Activated CD8-positive, alpha-beta T cell treated with anti-CD3 and anti-CD28 coated beads, Interleukin-2, amount 10 ng/mL, durations not matched to agents 7 days and 5 days (primary cell): ENCODE data around the gene POLR2F. TPM values are rescaled to one million over a fixed set of nuclear protein-coding genes. Genes with fewer than 3 reads are reported as not detected.
A peak's percentile ranks its signal among the peaks of the same experiment; 100 is the strongest.

Source experiments
- ATAC-seq: fragments of 150-1000 bp; cut with Tn5 transposase; one replicate; pipeline ENCODE4 v1.10.0; 2021; ENCODE audit warnings: moderate library complexity
- CTCF ChIA-PET: fragments of 350-600 bp; sonication (Branson Sonifier 250); formaldehyde crosslinking; loops from one replicate; lab custom pipeline; 2021; ENCODE audit warnings: antibody characterized with exemption; lab: Charles Lee
- POLR2A ChIA-PET: fragments of 350-600 bp; sonication (Branson Sonifier 250); formaldehyde crosslinking; loops from one replicate; lab custom pipeline; 2021; ENCODE audit warnings: antibody characterized with exemption; lab: Charles Lee
- DNase-seq: peaks from one replicate; pipeline ENCODE4 v3.0.0-alpha.2; 2020
- H3K27ac Mint-ChIP-seq: one replicate; pipeline ENCODE4 v1.8.0; 2021; ENCODE audit warnings: mild to moderate bottlenecking, mixed read lengths
- H3K27me3 Mint-ChIP-seq: one replicate; pipeline ENCODE4 v1.8.0; 2021; ENCODE audit warnings: low read depth, mixed read lengths
- H3K36me3 Mint-ChIP-seq: one replicate; pipeline ENCODE4 v1.8.0; 2021; ENCODE audit warnings: low read depth, mixed read lengths
- H3K4me1 Mint-ChIP-seq: one replicate; pipeline ENCODE4 v1.8.0; 2021; ENCODE audit warnings: low read depth, mixed read lengths
- H3K4me3 Mint-ChIP-seq: one replicate; pipeline ENCODE4 v1.8.0; 2021; ENCODE audit warnings: mild to moderate bottlenecking, mixed read lengths
- H3K9me3 Mint-ChIP-seq: one replicate; pipeline ENCODE4 v1.8.0; 2022; ENCODE audit warnings: mixed read lengths; ENCODE audit not compliant: insufficient read depth
- total RNA-seq, 2 experiments: library from RNA; stranded (reverse); gene quantifications; one replicate each; pipeline ENCODE4 v1.2.3, GENCODE V29; 2021

The POLR2F gene
- total RNA-seq, 2 experiments from 2014 or later, result 71.7 to 73.8 TPM

- H3K4me1 Mint-ChIP-seq, result peaks cover 16% of the 10 kb centered on the region
- H3K4me3 Mint-ChIP-seq, result no peak overlapping the region
- no peaks in the 10 kb centered on the region for H3K36me3 Mint-ChIP-seq
- ChIA-PET POLR2A (no interaction called here), CTCF (no interaction called here)
- no peaks in the 10 kb centered on the region for H3K27me3 Mint-ChIP-seq
- DNase-seq (no peak), ATAC-seq (no peak)
- no peaks in the 10 kb centered on the region for H3K9me3 Mint-ChIP-seq
- no peak overlapping the region for H3K27ac Mint-ChIP-seq
Measured at GRCh38 chr22:37998543-37998942, 45.0 kb downstream of the POLR2F start.

DNA sequence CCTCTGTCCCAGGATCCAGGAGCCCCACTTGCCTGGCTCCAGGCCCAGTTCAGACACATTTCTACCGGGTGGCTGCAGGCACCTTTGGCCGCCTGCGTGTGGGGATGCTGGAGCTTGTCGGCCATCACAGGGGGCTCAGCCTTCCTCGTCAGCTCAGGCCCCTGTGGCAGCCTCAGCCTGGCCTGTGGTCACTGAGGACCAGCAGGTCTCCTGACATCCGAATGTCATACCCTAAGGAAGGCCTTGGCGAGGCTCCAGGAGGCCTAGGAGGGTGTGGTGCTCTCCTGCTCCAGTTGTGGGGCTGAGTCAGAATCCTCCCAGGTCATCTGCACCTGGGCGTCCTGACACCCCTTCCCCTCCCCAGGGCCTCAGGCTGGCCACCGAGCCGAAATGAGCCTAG is 45.7 kb downstream of the POLR2F start:
- Mint-ChIP-seq H3K4me1 (peaks cover 11% of the 10 kb centered on the region), H3K27ac (no peak overlapping the region), H3K9me3 (no peaks in the 10 kb centered on the region), H3K36me3 (no peaks in the 10 kb centered on the region), H3K4me3 (no peak overlapping the region), H3K27me3 (no peaks in the 10 kb centered on the region)
- DNase-seq, result no peak
- CTCF ChIA-PET, result no interaction called here
- ATAC-seq, result no peak
- POLR2A ChIA-PET, result no interaction called here

DNA sequence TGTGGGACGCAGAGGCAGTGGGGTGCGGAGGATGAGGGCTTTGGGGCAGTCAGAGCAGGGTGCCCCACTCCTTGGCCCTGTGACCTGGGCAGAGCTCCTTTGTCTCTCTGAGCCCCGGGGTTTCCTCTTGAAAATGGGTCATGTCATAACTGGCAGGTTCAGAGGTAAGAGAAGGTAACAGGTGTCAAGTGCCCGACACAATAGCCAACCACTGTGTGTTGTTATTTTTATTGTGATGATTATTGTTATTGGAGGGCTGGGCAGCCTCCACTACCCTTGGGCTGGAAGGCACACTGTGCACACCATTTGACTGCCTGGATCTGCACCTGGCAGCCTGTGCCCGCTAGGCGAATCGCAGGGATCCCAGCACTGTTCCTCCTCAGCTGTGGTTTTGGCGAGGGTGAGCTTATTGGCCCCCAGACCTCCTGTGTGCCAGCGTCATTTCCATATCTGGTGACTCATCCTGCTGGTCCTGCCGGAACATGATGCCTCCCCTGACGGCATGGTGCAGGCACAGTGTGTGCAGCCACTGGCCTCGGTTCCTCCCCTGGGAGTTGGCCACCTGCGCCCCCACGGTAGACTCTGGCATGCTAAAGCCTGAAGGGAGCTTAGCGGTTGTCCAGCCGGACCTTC is 46.3 kb downstream of the POLR2F start:
- no peak for ATAC-seq

DNA sequence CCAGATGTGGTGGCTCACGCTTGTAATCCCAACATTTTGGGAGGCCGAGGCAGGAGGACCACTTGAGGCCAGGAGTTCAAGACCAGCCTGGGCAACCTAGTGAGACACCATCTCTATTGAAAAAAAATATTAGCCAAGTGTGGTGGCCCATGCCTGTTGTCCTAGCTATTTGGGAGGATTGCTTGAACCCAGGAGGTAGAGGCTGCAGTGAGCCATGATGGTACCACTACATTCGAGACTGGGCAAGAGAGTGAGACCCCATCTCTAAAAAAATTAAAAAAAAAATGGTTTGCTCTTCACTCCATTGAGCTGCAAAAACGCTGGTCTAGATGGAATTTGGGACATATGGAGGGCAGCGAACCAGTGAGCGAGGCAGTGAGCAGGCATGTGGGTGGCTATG is 52.4 kb downstream of the POLR2F start:
- H3K27ac Mint-ChIP-seq, result no peak overlapping the region
- no peaks in the 10 kb centered on the region for H3K27me3 Mint-ChIP-seq
- ChIA-PET CTCF (no interaction called here), POLR2A (no interaction called here)
- DNase-seq (no peak), ATAC-seq (no peak)
- peaks cover 13% of the 10 kb centered on the region for H3K4me1 Mint-ChIP-seq
- no peaks in the 10 kb centered on the region for H3K36me3 Mint-ChIP-seq
- no peak overlapping the region for H3K4me3 Mint-ChIP-seq
- H3K9me3 Mint-ChIP-seq, result no peaks in the 10 kb centered on the region

More for the DNA sequence above, 46.3 kb downstream of the POLR2F start:
- no peaks in the 10 kb centered on the region for H3K27me3 Mint-ChIP-seq
- peaks cover 10% of the 10 kb centered on the region for H3K4me1 Mint-ChIP-seq
- H3K9me3 Mint-ChIP-seq, result no peaks in the 10 kb centered on the region
- ChIA-PET CTCF (no interaction called here), POLR2A (no interaction called here)
- no peaks in the 10 kb centered on the region for H3K36me3 Mint-ChIP-seq
- no peak for DNase-seq
- H3K4me3 Mint-ChIP-seq, result no peak overlapping the region
- H3K27ac Mint-ChIP-seq, result no peak overlapping the region

DNA sequence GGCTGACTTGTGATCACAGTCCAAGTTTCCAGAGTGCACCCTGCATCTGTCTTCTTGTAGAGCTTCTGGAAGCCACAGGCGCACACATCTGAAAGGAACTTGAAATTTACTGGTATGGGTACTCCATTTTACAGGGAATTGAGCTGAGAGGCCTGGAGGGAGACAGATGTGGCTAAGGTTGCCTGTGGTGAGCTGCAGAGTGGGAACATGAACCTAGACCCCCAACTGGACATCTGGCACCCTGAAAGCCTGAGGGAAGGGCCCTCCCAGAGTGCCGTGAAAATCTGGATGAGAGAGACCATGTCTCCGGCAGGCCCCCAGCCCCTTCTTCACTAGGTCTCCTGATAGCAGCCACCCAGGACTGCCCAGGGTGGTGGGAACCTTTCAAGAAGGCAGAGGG is 53.4 kb downstream of the POLR2F start:
- Mint-ChIP-seq H3K27ac (no peak overlapping the region), H3K4me3 (no peak overlapping the region), H3K36me3 (no peaks in the 10 kb centered on the region), H3K4me1 (peaks cover 13% of the 10 kb centered on the region), H3K27me3 (no peaks in the 10 kb centered on the region), H3K9me3 (no peaks in the 10 kb centered on the region)
- ChIA-PET CTCF (no interaction called here), POLR2A (no interaction called here)
- no peak for ATAC-seq
- no peak for DNase-seq

DNA sequence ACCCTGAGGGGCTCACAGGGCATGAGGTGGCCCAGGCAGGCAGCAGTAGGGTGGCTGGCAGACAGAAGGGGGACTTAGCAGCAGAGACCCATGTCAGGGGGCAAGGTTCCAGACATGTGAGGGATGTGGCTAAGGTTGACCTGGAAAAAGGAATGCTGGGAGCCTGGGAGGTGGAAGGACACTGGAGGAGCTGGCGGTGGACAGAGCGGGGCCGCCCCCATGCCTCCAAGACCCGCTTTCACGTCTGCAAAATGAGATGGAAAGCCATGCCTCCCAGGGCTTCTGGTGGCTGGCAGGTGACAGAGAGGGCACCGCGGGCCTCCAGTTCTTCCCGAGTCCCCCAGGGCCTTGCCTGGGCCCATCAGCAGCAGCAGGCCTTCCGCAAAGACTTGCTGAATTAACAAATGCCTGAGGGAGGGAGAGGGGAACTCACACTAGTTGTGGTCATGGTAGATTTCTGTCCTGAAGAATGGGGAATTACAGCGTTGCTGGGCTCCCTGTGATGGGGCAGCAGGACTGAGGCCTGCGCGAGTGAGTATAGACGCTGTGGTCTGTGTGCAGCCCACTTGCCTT is 53.9 kb downstream of the POLR2F start:
- no peak for DNase-seq
- peaks cover 13% of the 10 kb centered on the region for H3K4me1 Mint-ChIP-seq
- no peak overlapping the region for H3K4me3 Mint-ChIP-seq
- no peaks in the 10 kb centered on the region for H3K36me3 Mint-ChIP-seq
- no peaks in the 10 kb centered on the region for H3K9me3 Mint-ChIP-seq
- ChIA-PET POLR2A (no interaction called here), CTCF (no interaction called here)
- no peak for ATAC-seq
- no peak overlapping the region for H3K27ac Mint-ChIP-seq
- no peaks in the 10 kb centered on the region for H3K27me3 Mint-ChIP-seq

DNA sequence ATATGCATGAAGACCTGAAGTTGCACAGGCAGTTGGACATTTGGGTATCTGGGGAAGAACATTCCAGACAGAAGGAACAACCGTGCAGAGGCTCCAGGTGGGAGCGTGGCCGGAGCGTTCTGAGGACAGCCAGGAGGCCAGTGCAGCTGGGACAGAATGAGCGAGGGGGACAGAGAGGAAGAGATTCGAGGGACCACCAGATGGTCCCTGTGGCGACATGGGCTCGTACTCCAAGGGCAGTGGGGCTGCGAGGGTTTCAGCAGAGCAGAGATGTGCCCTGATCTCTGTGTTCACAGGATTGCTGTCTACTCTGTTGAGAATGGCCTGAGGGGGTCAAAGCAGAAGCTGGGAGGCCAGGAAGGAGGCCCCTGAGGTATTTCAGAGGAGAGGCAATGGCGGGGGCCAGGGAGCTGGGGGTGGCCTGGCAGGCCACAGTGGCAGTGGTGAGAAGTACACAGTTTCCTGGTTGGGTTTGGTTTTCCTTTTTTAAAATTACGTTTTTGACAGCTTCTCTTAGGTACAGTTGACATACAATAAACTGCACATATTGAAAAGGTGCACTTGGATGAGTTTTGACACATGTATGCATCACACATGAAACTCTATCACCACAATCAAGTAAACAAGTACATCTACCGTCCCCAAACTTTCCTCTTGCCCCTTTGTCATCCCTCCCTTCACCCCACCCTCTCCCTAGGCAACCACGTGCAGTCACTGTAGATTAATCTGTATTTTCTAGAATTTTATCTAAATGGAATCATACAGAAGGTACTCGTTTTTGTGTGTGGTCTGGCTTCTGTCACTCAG is 55.7 kb downstream of the POLR2F start:
- Mint-ChIP-seq H3K4me1 (peaks cover 13% of the 10 kb centered on the region), H3K27ac (peak overlapping the region; percentile 27), H3K36me3 (no peaks in the 10 kb centered on the region), H3K4me3 (no peak overlapping the region), H3K9me3 (no peaks in the 10 kb centered on the region), H3K27me3 (no peaks in the 10 kb centered on the region)
- ChIA-PET CTCF (no interaction called here), POLR2A (no interaction called here)
- DNase-seq (no peak), ATAC-seq (peak; percentile 33)

DNA sequence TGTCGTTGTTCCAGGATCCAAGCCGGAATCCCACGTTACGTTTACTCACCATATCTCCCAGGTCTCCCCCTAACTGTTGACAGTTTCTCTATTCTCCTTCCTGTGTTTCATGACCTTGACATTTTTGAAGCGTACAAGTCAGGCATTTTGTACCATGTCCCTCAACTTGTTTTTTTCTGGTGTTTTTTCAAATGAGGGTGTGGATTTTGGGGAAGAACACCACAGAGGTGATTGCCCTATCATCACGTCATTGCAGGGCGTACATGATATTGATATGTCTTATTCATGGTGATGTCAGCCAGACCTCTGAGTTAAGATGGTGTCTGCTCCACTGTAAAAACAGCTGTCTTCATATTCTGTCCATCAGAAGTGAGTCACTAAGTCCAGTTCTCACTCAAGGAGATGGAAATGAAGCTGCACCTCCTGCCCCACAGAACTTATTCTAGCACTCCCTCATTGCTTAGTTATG is 59.1 kb downstream of the POLR2F start:
- H3K27me3 Mint-ChIP-seq, result no peaks in the 10 kb centered on the region
- H3K4me1 Mint-ChIP-seq, result peaks cover 15% of the 10 kb centered on the region
- no peak for DNase-seq
- CTCF ChIA-PET, result no interaction called here
- POLR2A ChIA-PET, result no interaction called here
- H3K36me3 Mint-ChIP-seq, result no peaks in the 10 kb centered on the region
- H3K9me3 Mint-ChIP-seq, result no peaks in the 10 kb centered on the region
- H3K27ac Mint-ChIP-seq, result no peak overlapping the region
- no peak for ATAC-seq
- no peak overlapping the region for H3K4me3 Mint-ChIP-seq

GRCh38 chr22:38014083-38014482 is 60.6 kb downstream of the POLR2F start:
- ATAC-seq (no peak), DNase-seq (no peak)
- H3K27ac Mint-ChIP-seq, result no peak overlapping the region
- no peaks in the 10 kb centered on the region for H3K36me3 Mint-ChIP-seq
- H3K4me1 Mint-ChIP-seq, result peaks cover 11% of the 10 kb centered on the region
- no peaks in the 10 kb centered on the region for H3K9me3 Mint-ChIP-seq
- ChIA-PET POLR2A (no interaction called here), CTCF (no interaction called here)
- no peak overlapping the region for H3K4me3 Mint-ChIP-seq
- H3K27me3 Mint-ChIP-seq, result no peaks in the 10 kb centered on the region

- ATAC-seq (no peak), DNase-seq (no peak)
- Mint-ChIP-seq H3K4me1 (peaks cover 3% of the 10 kb centered on the region), H3K27ac (no peak overlapping the region), H3K36me3 (no peaks in the 10 kb centered on the region), H3K27me3 (no peaks in the 10 kb centered on the region), H3K9me3 (no peaks in the 10 kb centered on the region), H3K4me3 (no peak overlapping the region)
- POLR2A ChIA-PET, result no interaction called here
- CTCF ChIA-PET, result interaction anchor here (0.6 to 1.3 kb wide), 2 partner anchors 36 to 37 kb away, joined by 3 to 4 read pairs; no protein-coding TSS in a partner anchor
Measured at GRCh38 chr22:38016182-38017151, 63.0 kb downstream of the POLR2F start.

GRCh38 chr22:38017272-38017920 is 63.9 kb downstream of the POLR2F start:
- CTCF ChIA-PET, result interaction anchor here (0.6 to 1.3 kb wide), 2 partner anchors 35 to 36 kb away, joined by 3 to 4 read pairs; no protein-coding TSS in a partner anchor
- no peak overlapping the region for H3K27ac Mint-ChIP-seq
- H3K4me3 Mint-ChIP-seq, result no peak overlapping the region
- no peaks in the 10 kb centered on the region for H3K36me3 Mint-ChIP-seq
- H3K27me3 Mint-ChIP-seq, result no peaks in the 10 kb centered on the region
- no peaks in the 10 kb centered on the region for H3K9me3 Mint-ChIP-seq
- ATAC-seq (no peak), DNase-seq (no peak)
- POLR2A ChIA-PET, result no interaction called here
- peaks cover 3% of the 10 kb centered on the region for H3K4me1 Mint-ChIP-seq
